Smooth muscle cell (in vitro differentiated cells): ENCODE measurements around the gene ZNF460. TPM values are rescaled to one million over a fixed set of nuclear protein-coding genes. Genes with fewer than 3 reads are reported as not detected.

ENCODE experiments used
- DNase-seq: peaks from one replicate; lab custom pipeline; 2025; ENCODE audit not compliant: unreplicated experiment; lab: John Stamatoyannopoulos, UW
- H2AFZ ChIP-seq: fragments of 200-600 bp; sonication (generic); 2 replicates; pipeline ENCODE4 v1.6.0; 2016; ENCODE audit warnings: antibody characterized with exemption, low read depth, mild to moderate bottlenecking
- H3F3A ChIP-seq: fragments of 200-600 bp; sonication (generic); 2 replicates; pipeline ENCODE4 v1.6.0; 2017; ENCODE audit warnings: antibody characterized with exemption, low read depth
- H3K27ac ChIP-seq: fragments of 200-600 bp; sonication (generic); 2 replicates; pipeline ENCODE4 v1.5.1; 2016; ENCODE audit warnings: low read depth, mild to moderate bottlenecking
- H3K27me3 ChIP-seq: fragments of 200-600 bp; sonication (generic); 2 replicates; pipeline ENCODE4 v1.6.1; 2016; ENCODE audit warnings: low read depth, mild to moderate bottlenecking
- H3K36me3 ChIP-seq: fragments of 200-600 bp; sonication (generic); 2 replicates; pipeline ENCODE4 v1.5.1; 2016; ENCODE audit warnings: low read depth
- H3K4me1 ChIP-seq: fragments of 200-600 bp; sonication (generic); 2 replicates; pipeline ENCODE4 v1.5.1; 2016; ENCODE audit warnings: low read depth
- H3K4me2 ChIP-seq: fragments of 200-600 bp; sonication (generic); 2 replicates; pipeline ENCODE4 v1.6.0; 2016; ENCODE audit warnings: mild to moderate bottlenecking
- H3K4me3 ChIP-seq: fragments of 200-600 bp; sonication (generic); 2 replicates; pipeline ENCODE4 v1.5.1; 2016; ENCODE audit warnings: mild to moderate bottlenecking
- H3K79me2 ChIP-seq: fragments of 200-600 bp; sonication (generic); 2 replicates; pipeline ENCODE4 v1.6.0; 2016; ENCODE audit warnings: low read depth, mild to moderate bottlenecking
- H3K9ac ChIP-seq: fragments of 200-600 bp; sonication (generic); 2 replicates; pipeline ENCODE4 v1.6.0; 2016; ENCODE audit warnings: low read depth
- H3K9me3 ChIP-seq: fragments of 200-600 bp; sonication (generic); replicated peaks from 2 replicates; pipeline ENCODE4 v1.5.1; 2016; ENCODE audit warnings: low read depth
- H4K20me1 ChIP-seq: fragments of 200-600 bp; sonication (generic); 2 replicates; pipeline ENCODE4 v1.6.0; 2016; ENCODE audit warnings: low read depth
- CTCF ChIP-seq: fragments of 200-600 bp; sonication (generic); IDR thresholded peaks from 2 replicates; pipeline ENCODE4 v1.5.1; 2017; ENCODE audit warnings: borderline replicate concordance, mild to moderate bottlenecking, antibody characterized with exemption; ENCODE audit not compliant: insufficient read depth, poor library complexity, severe bottlenecking
- WGBS: methylation state at CpG from one replicate; pipeline ENCODE4 v1.1.7; 2016; ENCODE audit warnings: low lambda C conversion rate; 5-methylcytosine and 5-hydroxymethylcytosine counted together
- polyA plus RNA-seq: library from polyadenylated mRNA; unstranded; fragments of >200 nt; fragmentation: Nextera tagmentation; extraction: Ambion mirVana; gene quantifications from 2 replicates; pipeline ENCODE4 v1.2.1, GENCODE V29; 2016
- total RNA-seq: library from RNA; depleted of rRNA; stranded (reverse); fragments of >200 nt; gene quantifications from 2 replicates; pipeline ENCODE4 v1.2.3, GENCODE V29; 2014

The ZNF460 gene
- total and polyA plus RNA-seq, 2 experiments from 2014 or later, result 1.7 to 85.2 TPM

- Histone ChIP-seq H4K20me1 (no peaks in the 10 kb centered on the region), H3K4me2 (no peak overlapping the region), H3K79me2 (no peaks in the 10 kb centered on the region), H3F3A (peaks cover 13% of the 10 kb centered on the region), H3K9ac (no peak overlapping the region), H3K9me3 (no peaks in the 10 kb centered on the region), H3K4me3 (no peak overlapping the region), H3K27me3 (peaks cover 13% of the 10 kb centered on the region), H3K36me3 (no peaks in the 10 kb centered on the region), H2AFZ (no peak overlapping the region), H3K4me1 (no peaks in the 10 kb centered on the region), H3K27ac (no peak overlapping the region)
- TF ChIP-seq CTCF, result no peak
- 91% methylated on average over 2 of the region's 2 CpGs for WGBS
- DNase-seq, result no peak
Observed at GRCh38 chr19:57310792-57311191, 30.5 kb downstream of the ZNF460 start.

DNA sequence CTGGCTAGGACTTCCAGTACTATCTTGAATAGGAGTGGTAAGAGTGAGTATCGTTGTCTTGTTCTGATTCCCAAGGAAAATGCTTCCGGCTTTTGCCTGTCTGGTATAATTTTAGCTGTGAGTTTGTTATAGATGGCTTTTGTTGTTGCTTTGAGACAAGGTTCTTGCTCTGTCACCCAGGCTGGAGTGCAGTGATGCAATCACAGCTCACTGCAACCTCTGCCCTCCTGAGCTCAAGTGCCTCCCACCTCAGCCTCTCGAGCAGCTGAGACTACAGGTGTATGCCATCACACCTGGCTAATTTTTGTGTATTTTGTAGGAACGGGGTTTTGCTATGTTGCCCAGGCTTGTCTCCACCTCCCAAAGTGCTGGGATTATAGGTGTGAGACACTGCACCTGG is 33.9 kb downstream of the ZNF460 start:
- Histone ChIP-seq H3K4me1 (no peaks in the 10 kb centered on the region), H3K4me2 (no peak overlapping the region), H3K27ac (no peak overlapping the region), H3F3A (no peaks in the 10 kb centered on the region), H4K20me1 (no peaks in the 10 kb centered on the region), H3K79me2 (no peaks in the 10 kb centered on the region), H3K4me3 (no peak overlapping the region), H3K27me3 (peaks cover 32% of the 10 kb centered on the region), H3K36me3 (no peaks in the 10 kb centered on the region), H2AFZ (no peak overlapping the region), H3K9me3 (no peaks in the 10 kb centered on the region), H3K9ac (no peak overlapping the region)
- no peak for TF ChIP-seq CTCF
- no peak for DNase-seq
- 86% methylated on average over 4 of the region's 4 CpGs for WGBS

GRCh38 chr19:57317503-57317902 is 37.2 kb downstream of the ZNF460 start:
- Histone ChIP-seq H3K4me1 (peaks cover 13% of the 10 kb centered on the region), H3K9ac (no peak overlapping the region), H3K27ac (no peak overlapping the region), H3K36me3 (no peaks in the 10 kb centered on the region), H3K4me2 (peak overlapping the region; percentile 48), H3K27me3 (peaks cover 32% of the 10 kb centered on the region), H4K20me1 (no peaks in the 10 kb centered on the region), H3F3A (no peaks in the 10 kb centered on the region), H3K79me2 (peaks cover 22% of the 10 kb centered on the region), H3K9me3 (no peaks in the 10 kb centered on the region), H3K4me3 (peak overlapping the region; percentile 19), H2AFZ (no peak overlapping the region)
- WGBS, result 54% methylated on average over 29 of the region's 29 CpGs
- no peak for TF ChIP-seq CTCF
- DNase-seq, result no peak

- Histone ChIP-seq H3K27ac (peak overlapping the region; percentile 80), H3K4me2 (peak overlapping the region; percentile 99), H3K79me2 (peaks cover 26% of the 10 kb centered on the region), H3F3A (no peaks in the 10 kb centered on the region), H3K4me1 (peaks cover 13% of the 10 kb centered on the region), H3K9me3 (no peaks in the 10 kb centered on the region), H3K36me3 (peaks cover 5% of the 10 kb centered on the region), H4K20me1 (no peaks in the 10 kb centered on the region), H3K4me3 (peak overlapping the region; percentile 94), H3K9ac (peak overlapping the region; percentile 96), H2AFZ (peak overlapping the region; percentile 85), H3K27me3 (peaks cover 28% of the 10 kb centered on the region)
- no peak for DNase-seq
- no peak for TF ChIP-seq CTCF
- 0% methylated on average over 1 of the region's 1 CpG for WGBS
Observed at GRCh38 chr19:57319869-57320179, 39.5 kb downstream of the ZNF460 start.
